Measurements from ENCODE around the gene C3AR1.

GRCh38 chr12:8088574-8088973 is 22.4 kb upstream of the C3AR1 start:
- TF ChIP-seq CTCF (IDR thresholded peaks at IDR 0.05; ENCODE audit: insufficient read depth, low read depth, low read length) (no peak), EZH2 (IDR thresholded peaks at IDR 0.05; ENCODE audit: insufficient read depth, low read length) (no peak)

Measured in astrocyte (in vitro differentiated cells and primary cell).